ENCODE results near the gene FAM161B. TPM values are rescaled to one million over a fixed set of nuclear protein-coding genes. Genes with fewer than 3 reads are reported as not detected.

Gene FAM161B
- total and polyA plus RNA-seq, 7 donors: 5.0 to 7.3 (median 6.1) TPM

DNA sequence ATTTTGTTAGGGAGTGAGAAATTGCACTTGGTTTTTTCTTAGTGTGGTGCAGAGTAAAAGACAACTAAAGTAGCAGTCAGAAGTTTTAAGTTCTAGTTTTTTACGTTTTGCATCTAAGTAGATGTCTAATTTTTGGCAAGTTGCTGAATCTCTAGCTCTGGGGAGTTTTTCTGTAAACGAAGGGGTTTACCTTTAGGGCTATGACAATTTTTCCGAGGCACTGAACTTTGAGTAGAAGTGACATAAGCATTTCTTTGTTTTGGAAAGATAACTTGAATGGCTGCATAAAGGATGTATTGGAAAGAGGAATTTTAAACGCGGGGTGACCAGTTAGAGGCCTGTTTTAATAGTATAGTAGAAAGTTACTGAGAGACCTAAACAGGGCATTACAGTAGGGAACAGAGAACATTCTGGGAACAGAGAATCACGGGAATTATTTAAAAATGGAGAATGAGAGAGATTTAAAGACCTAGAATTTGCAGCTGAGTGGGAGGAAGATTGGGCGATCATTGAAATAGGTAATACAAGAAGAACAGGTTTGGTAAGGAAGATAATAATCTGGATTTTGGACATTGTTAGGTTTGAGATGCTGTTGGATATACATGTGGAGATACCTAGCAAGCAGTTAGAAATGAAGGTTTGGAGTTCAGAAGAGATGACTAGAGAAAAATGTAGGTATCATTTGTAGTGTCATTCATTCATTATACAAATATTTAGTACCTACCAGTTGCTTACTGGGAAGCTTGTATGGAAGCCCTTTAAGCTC, 62.0 kb downstream of the FAM161B start:
- DNase-seq: no peak
- no peak for ATAC-seq
- intact Hi-C loops (cut with DNase I): loop anchor here in 1 of 2 donors (5.0 kb wide), 1 partner anchor 101 kb away; no protein-coding TSS in a partner anchor
- Histone ChIP-seq H3K9me3 (no peaks in the 10 kb centered on the region), H3K27me3 (ENCODE audit: insufficient read depth in 3 of 3, low read length in 2 of 3) (no peaks in the 10 kb centered on the region), H3K36me3 (ENCODE audit: insufficient read depth in 1 of 2, low read depth in 1 of 2) (peaks cover 0 to 4% of the 10 kb centered on the region in 2 donors), H3K4me1 (peaks cover 15% of the 10 kb centered on the region), H3K4me3 (peak overlapping the region; percentile 89), H3K27ac (peak overlapping the region; percentile 94)
- WGBS, 3 donors: 36 to 38% (median 38%) methylated on average over 7 of the region's 7 CpGs
- no peak for TF ChIP-seq CTCF (IDR thresholded peaks at IDR 0.05)

GRCh38 chr14:73887318-73887616, 62.6 kb downstream of the FAM161B start:
- Histone ChIP-seq H3K4me3 (peak overlapping the region; percentile 89), H3K27me3 (ENCODE audit: insufficient read depth in 3 of 3, low read length in 2 of 3) (no peaks in the 10 kb centered on the region), H3K4me1 (peaks cover 15% of the 10 kb centered on the region), H3K27ac (peak overlapping the region; percentile 94), H3K9me3 (no peaks in the 10 kb centered on the region), H3K36me3 (ENCODE audit: insufficient read depth in 1 of 2, low read depth in 1 of 2) (peaks cover 0 to 6% of the 10 kb centered on the region in 2 donors)
- ATAC-seq: no peak
- 0 to 1% (median 1%) methylated on average over 7 of the region's 7 CpGs for WGBS, 3 donors
- no peak for TF ChIP-seq CTCF (IDR thresholded peaks at IDR 0.05)
- no peak for DNase-seq
- intact Hi-C loops (cut with DNase I): loop anchor here in 1 of 2 donors (5.0 kb wide), 1 partner anchor 100 kb away; no protein-coding TSS in a partner anchor

GRCh38 chr14:73886449-73887317, 63.2 kb downstream of the FAM161B start, which contains the start of gene ZNF410:
ZNF410 (plus strand) TSS chr14:73886859; CDS start chr14:73892176, 5,317 bp downstream.
- H3K27me3 ChIP-seq (ENCODE audit: insufficient read depth in 3 of 3, low read length in 2 of 3): no peaks in the 10 kb centered on the region
- WGBS, 3 donors: 0% methylated on average over 61 to 65 of the region's 65 CpGs

More at GRCh38 chr14:73886449-73887317, 63.2 kb downstream of the FAM161B start, which contains the start of gene ZNF410:
- H3K4me1 ChIP-seq: peaks cover 15% of the 10 kb centered on the region
- no peak for TF ChIP-seq CTCF (IDR thresholded peaks at IDR 0.05)
- intact Hi-C loops (cut with DNase I): loop anchor here in 1 of 2 donors (5.0 kb wide), 1 partner anchor 99 kb away; no protein-coding TSS in a partner anchor
- peak; percentile 98 to 99 (median 98) for ATAC-seq
- no peaks in the 10 kb centered on the region for H3K9me3 ChIP-seq
- H3K27ac ChIP-seq: peak within 1 kb of the TSS; percentile 94
- peak; percentile 95 to 97 for DNase-seq
- H3K4me3 ChIP-seq: peak within 1 kb of the TSS; percentile 89
- peaks cover 0 to 11% of the 10 kb centered on the region in 2 donors for H3K36me3 ChIP-seq (ENCODE audit: insufficient read depth in 1 of 2, low read depth in 1 of 2)
